Stimulated activated CD4-positive, alpha-beta T cell treated with anti-CD3 and anti-CD28 coated beads, Interleukin-15, amount 100 ng/mL, for 1 hour (primary cell): ENCODE measurements around the gene ZMYM3.

ENCODE experiments used
- DNase-seq, 2 donors: peaks; one replicate each; pipeline ENCODE4 v3.0.0-alpha.2; 2020; ENCODE audit warnings: low read depth in 1 of 2, low spot score in 1 of 2

Gene ZMYM3

GRCh38 chrX:71253253-71254091 is 468 bp downstream of the ZMYM3 start:
- DNase-seq: no peak

DNA sequence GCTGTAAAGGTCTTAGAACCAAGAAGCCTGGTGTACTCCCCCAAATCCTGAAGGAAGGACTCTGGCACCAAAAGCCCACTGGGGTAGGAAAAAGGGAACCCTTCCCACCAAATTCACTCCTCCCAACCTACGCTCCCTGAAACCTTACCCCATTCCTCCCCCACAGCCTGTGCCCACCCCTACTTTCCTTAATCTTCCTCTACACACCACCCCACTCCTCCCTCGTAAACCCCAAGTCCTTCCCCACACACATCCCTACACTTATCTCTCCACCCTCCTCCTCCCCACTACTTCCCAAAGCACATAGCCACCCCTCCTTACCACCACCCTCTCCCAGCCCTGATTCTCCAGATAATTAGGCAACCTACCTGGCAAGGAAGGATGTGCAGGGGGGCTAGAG is 1.7 kb downstream of the ZMYM3 start:
- DNase-seq: no peak

- no peak for DNase-seq
These were observed 2.4 kb downstream of the ZMYM3 start for GRCh38 chrX:71251466-71251973.

DNA sequence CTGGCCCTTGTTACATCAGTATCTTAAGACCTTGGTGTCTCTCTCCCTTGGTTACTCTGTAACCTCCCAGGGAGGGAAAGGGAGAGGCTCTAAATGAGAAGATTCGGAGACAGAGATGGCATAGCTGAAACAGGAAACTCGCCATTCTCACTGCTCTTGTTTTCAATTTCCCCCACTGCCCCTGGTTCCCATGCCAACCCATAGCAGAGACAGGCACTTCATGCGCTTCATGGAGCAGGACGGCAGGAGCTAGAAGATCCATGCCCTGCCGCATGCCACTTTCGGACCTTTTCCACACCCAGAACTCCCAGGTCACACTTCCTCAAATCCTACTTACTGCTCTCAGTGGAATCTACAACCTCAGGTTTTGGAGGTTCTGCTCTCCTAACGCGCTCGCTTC is 3.1 kb downstream of the ZMYM3 start:
- no peak for DNase-seq

DNA sequence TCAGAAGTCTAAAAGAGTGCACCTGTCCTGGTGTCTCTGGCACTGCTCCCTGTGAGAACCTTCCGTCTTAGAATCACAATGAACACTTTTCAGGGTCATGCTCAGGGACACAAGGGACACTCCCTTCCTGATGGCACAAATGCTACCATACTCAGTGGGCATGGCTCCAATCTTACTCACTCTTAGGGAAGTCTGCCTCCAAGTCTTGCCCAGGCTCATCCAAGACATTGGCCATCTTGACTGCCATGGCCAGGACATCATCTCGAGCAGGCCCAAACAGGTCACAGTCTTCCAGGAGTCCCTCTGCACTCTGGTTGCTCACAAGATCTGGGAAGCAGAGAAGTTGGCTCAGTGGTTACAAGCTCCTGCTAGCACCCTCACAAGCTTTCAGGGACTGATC is 8.8 kb downstream of the ZMYM3 start:
- DNase-seq: no peak

DNA sequence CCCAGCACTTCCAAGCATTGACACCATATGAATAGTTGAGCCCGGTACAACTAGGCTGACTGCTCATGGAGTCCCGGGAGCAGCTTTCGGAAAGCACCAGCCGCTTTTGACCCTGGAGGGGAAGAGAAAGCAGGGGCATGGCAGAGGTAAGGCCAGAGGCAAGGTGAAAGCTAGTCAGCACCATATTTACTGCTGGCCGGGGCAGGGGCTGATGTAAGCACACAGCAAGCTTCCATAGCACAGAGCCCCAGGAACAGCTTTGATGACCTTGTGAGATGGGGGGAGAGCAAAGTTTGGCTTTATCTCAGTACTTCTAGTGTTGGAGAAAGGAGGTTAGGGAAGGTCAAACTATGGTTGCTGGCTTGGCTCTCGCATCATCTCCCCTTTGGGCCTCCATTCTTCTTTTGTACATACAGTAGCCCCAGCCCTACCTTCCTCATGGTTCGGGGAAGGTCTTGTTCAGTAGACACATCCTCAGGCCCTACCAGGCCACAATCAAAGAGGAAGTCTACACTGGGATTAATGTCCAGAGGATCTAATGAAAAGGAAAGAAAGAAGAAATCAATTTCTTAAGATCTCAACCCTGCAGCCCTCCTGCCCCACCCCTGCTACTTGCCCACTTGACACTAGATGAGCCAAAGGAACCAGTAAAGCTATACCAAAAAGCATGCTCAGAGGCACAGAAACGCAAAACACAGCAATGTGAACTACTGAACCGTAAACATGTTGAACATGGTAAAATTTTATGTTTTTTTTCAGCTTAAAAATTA is 9.4 kb downstream of the ZMYM3 start:
- no peak for DNase-seq

DNA sequence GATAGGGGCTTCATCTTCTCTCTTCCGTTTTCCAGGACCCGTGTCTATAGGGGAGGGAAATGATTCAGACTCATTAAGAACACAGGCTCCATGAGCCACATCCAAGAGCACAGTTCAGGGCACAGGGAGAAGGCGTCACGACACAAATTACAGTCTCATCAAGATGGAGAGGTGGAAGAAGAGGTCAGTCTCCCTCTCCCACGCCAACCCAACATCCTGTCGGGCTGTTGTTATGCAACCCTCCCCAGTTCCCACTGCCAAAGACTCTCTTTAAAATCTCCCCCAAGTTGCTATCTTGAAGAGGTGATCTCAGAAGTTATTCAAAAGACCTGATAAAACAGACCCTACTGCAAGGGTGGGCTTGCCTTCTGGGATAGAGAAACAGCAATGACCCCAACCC is 12.6 kb downstream of the ZMYM3 start:
- DNase-seq: no peak

DNA sequence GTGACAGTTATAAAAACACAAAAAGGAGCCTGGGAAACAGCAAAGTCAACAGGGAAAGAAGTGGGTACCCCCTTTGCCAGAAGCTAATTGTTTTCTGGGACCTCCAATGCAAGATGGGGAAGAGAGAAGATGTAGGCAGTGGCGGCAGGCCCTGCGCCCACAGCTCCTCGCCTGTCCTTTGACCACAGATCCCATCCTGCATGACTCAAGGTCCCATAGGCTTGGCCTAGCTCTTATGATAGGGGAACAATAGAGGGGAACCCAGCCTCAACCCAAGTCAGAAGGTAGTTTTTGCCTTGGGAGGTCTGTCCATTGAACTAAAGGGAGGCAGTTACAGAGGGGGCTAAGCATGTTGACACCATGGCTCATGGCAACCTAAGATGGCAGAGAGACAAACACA is 14.2 kb downstream of the ZMYM3 start:
- no peak for DNase-seq

DNA sequence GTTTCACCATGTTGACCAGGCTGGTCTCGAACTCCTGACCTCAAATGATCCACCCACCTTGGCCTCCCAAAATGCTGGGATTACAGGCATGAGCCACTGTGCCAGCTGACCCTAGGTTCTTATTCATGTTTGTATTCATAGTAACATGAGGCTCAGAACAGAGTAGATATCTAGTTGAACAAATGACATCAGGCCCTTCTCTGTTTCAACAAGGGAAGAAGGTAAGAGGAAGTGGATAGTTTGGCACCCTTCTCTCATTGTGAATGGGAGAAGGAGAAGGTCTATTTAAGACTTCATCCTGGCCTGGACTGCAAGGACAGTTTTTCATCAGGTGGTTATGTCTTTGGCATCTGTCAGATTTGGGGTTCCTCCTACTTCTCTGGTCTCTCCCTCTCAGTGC is 17.1 kb downstream of the ZMYM3 start:
- DNase-seq: no peak

DNA sequence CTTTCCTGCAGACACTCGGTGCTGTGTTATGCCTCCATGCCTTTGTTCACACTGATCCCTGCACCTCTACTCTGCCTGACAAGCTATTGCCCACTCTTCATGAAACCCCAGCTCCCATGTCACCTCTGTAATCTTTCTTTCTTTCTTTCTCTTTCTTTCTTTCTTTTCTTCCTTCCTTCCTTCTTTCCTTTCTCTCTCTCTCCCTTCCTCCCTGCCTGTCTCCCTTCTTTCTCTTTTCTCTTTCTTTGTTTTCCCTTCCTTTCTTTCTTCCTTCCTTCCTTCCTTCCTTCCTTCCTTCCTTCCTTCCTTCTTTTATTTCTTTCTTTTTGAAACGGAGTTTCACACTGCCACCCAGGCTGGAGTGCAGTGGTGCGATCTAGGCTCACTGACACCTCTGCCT is 18.5 kb downstream of the ZMYM3 start:
- no peak for DNase-seq

- no peak for DNase-seq
These were observed 25.8 kb downstream of the ZMYM3 start for GRCh38 chrX:71228063-71228642.

GRCh38 chrX:71227370-71228062 is 26.4 kb downstream of the ZMYM3 start:
- DNase-seq: no peak

DNA sequence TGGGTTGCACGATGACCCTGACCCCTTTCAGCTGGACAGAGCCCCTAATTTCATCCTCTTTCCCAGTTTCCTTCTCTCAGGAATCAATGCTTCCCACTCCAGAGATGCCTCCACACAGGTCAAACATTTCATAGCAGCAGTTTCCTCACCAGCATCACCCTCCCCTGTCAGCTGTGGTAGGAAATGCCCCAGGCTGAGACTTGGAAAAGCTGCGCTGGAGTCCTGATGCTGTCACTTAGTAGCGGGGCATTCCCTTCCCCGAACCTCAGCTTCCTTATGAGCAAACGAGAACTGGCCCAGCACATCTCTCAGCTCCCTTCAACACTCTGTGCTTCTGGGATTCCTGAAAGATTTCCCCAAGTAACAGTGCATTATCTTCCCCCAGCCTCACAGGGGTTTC is 28.3 kb downstream of the ZMYM3 start:
- no peak for DNase-seq

DNA sequence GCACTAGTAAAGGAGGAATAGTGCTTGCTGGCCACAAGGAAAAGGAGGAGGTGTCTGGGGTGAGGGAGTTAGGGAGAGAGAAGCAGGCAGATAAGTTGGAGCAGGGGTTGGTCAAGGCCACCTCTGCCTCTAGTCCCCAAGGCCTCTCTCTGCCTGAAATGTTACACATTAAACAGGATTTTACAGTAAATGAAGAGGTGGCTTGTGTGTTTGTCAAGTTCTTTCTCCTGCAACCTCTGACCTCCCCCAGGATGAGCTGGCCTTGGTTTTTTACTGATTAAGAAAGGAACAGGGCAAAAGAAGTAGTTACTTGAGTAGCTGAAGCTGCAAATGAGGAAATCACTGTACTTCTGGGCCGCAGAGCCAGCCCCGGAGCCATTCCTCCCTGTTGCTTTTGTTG is 28.9 kb downstream of the ZMYM3 start:
- no peak for DNase-seq

- DNase-seq: no peak
These were observed 29.7 kb downstream of the ZMYM3 start for GRCh38 chrX:71224098-71224708.

DNA sequence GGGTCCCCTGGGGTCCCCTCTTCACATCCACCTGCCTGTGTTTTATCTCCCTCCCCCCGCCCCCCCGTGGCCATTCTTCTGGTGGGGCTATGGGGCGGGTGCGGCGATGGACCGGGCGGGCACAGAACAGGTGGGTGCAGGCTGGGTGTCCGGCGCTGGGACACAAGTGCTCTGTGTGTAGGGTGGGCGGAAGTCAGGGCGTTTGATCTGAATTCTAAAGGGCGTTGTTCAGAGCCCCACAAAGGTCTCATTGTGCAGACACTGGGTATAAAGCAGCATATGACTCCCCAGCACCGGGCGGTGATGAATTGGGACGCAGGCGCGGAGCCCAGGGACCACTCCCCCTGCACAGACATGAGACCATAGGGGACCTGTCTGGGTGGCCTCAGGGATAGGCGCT is 31.0 kb downstream of the ZMYM3 start, which contains the start of gene GJB1:
TSS of gene GJB1 (plus strand) at position 296 of the 400 bp plus-strand sequence. CDS start 484 bp downstream, outside the sequence.
- no peak for DNase-seq

DNA sequence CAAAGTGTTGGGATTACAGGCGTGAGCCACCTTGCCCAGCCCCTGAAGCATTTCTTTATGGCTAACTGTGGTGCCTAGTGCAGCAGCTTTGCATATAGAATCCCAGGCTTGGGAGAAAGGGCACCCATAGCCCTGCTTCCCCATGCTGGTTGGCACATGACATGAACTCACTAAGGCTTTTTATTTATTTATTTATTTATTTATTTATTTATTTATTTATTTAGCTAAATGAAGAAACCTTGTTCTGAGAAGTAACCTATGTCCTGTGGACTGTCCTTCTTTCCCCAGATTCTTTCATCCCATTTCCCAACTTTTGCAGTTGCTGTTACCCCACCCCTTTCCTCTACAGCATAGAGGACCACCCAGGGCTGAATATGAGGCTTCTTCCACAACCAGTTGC is 32.8 kb downstream of the ZMYM3 start:
- no peak for DNase-seq

DNA sequence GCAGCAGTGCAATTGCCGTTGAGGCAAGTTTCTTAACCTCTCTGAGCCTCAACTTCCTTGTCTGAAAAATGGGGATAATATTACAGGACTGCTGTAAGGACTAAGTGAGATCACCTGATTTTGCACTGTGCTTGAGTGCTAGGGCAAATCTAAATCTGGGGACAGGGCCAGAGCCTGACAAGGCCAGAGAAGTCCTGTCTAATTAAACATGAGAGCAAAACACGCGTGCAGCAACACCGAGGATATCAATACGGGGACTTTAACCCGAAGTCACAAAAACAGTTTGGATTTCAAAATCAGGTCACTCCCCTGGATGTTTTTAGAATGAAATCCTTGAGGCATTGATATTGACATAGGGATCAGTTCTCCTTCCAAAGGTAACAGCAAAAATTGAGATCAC is 36.6 kb downstream of the ZMYM3 start:
- DNase-seq: no peak

GRCh38 chrX:71216485-71216884 is 37.5 kb downstream of the ZMYM3 start:
- no peak for DNase-seq

- no peak for DNase-seq
These were observed 38.5 kb downstream of the ZMYM3 start for GRCh38 chrX:71215338-71215912.
